ENCODE results near the gene CHCHD6. TPM values are rescaled to one million over a fixed set of nuclear protein-coding genes. Genes with fewer than 3 reads are reported as not detected.

Gene CHCHD6
- polyA plus RNA-seq, 1 donor from 2014 or later, result 102 TPM

DNA sequence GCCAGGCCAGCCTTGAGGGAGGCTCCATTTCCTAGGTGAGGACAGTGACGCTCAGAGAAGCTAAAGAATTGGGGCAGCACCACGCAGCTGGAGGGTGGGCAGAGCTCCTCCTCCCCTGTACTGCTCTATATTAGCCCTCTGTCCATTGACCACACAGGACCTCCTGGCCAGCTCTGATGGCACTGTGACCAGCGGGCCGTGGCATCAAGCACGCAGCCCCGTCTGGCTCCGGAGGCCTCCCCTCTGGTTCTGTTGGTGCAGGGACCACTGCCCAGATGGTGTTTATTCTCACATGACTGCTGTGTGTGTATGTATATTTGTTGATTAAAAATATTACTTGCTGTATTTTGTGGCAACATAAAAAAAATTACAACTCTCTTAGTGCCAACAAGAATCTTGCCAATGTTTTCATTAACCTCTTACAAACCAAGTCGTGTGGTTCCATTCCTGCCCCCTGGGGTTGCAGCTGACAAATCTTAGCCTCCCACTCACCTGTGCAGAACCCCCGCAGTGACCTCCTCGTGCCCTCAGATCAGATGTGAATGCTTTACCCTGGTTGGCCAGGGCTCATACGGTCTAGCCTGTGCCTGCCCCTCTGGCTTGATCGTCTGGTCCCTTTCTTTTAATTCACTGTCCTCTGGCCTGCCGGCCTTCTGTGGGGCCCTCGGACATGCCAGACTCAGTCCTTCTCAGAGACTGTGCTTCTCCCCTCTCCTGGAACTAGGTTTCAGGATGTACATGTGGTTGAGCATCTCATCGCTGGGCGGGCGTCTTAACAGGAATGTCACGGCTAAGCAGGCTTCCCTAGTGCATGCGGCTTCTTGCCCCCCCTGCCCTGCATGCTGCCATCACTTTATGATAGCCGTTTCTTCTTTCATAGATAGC is 14.8 kb downstream of the CHCHD6 start:
- H3K27me3 ChIP-seq (ENCODE audit: insufficient read depth, low read depth, low read length), result no peaks in the 10 kb centered on the region
- H3K4me2 ChIP-seq (ENCODE audit: low read length), result no peak overlapping the region
- H3K9me3 ChIP-seq (ENCODE audit: low read length), result no peaks in the 10 kb centered on the region
- no peaks in the 10 kb centered on the region for H3K9me2 ChIP-seq (ENCODE audit: insufficient read depth, low read length)
- H2AFZ ChIP-seq (ENCODE audit: low read depth, low read length), result no peak overlapping the region
- no peaks in the 10 kb centered on the region for H3K36me3 ChIP-seq (ENCODE audit: insufficient read depth, low read length)
- H3K4me3 ChIP-seq (ENCODE audit: low read length), result no peak overlapping the region
- H3K27ac ChIP-seq (ENCODE audit: low read length), result no peak overlapping the region
- no peak overlapping the region for H3K9ac ChIP-seq (ENCODE audit: low read length)
- H3F3A ChIP-seq (ENCODE audit: insufficient read depth, low read length, poor library complexity, severe bottlenecking), result no peaks in the 10 kb centered on the region
- no peaks in the 10 kb centered on the region for H3K79me2 ChIP-seq (replicated peaks; ENCODE audit: insufficient read depth, low read length)
- TF ChIP-seq MXI1 (conservative IDR thresholded peaks at IDR 0.05; ENCODE audit: poor library complexity, severe bottlenecking) (no peak), POLR2AphosphoS5 (IDR thresholded peaks at IDR 0.05) (no peak), RAD21 (conservative IDR thresholded peaks at IDR 0.05) (no peak), EP300 (conservative IDR thresholded peaks at IDR 0.05; ENCODE audit: poor library complexity, severe bottlenecking) (no peak), EZH2 (IDR thresholded peaks at IDR 0.05; ENCODE audit: borderline replicate concordance, insufficient read depth, low read length, poor library complexity, severe bottlenecking) (no peak), TAF1 (IDR thresholded peaks at IDR 0.05; ENCODE audit: low read depth) (no peak), SMC3 (conservative IDR thresholded peaks at IDR 0.05; ENCODE audit: poor library complexity) (no peak)
- TF ChIP-seq, protein P1, sequence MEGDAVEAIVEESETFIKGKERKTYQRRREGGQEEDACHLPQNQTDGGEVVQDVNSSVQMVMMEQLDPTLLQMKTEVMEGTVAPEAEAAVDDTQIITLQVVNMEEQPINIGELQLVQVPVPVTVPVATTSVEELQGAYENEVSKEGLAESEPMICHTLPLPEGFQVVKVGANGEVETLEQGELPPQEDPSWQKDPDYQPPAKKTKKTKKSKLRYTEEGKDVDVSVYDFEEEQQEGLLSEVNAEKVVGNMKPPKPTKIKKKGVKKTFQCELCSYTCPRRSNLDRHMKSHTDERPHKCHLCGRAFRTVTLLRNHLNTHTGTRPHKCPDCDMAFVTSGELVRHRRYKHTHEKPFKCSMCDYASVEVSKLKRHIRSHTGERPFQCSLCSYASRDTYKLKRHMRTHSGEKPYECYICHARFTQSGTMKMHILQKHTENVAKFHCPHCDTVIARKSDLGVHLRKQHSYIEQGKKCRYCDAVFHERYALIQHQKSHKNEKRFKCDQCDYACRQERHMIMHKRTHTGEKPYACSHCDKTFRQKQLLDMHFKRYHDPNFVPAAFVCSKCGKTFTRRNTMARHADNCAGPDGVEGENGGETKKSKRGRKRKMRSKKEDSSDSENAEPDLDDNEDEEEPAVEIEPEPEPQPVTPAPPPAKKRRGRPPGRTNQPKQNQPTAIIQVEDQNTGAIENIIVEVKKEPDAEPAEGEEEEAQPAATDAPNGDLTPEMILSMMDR (IDR thresholded peaks at IDR 0.05; ENCODE audit: poor library complexity, severe bottlenecking), result no peak
- TF ChIP-seq, protein P2, sequence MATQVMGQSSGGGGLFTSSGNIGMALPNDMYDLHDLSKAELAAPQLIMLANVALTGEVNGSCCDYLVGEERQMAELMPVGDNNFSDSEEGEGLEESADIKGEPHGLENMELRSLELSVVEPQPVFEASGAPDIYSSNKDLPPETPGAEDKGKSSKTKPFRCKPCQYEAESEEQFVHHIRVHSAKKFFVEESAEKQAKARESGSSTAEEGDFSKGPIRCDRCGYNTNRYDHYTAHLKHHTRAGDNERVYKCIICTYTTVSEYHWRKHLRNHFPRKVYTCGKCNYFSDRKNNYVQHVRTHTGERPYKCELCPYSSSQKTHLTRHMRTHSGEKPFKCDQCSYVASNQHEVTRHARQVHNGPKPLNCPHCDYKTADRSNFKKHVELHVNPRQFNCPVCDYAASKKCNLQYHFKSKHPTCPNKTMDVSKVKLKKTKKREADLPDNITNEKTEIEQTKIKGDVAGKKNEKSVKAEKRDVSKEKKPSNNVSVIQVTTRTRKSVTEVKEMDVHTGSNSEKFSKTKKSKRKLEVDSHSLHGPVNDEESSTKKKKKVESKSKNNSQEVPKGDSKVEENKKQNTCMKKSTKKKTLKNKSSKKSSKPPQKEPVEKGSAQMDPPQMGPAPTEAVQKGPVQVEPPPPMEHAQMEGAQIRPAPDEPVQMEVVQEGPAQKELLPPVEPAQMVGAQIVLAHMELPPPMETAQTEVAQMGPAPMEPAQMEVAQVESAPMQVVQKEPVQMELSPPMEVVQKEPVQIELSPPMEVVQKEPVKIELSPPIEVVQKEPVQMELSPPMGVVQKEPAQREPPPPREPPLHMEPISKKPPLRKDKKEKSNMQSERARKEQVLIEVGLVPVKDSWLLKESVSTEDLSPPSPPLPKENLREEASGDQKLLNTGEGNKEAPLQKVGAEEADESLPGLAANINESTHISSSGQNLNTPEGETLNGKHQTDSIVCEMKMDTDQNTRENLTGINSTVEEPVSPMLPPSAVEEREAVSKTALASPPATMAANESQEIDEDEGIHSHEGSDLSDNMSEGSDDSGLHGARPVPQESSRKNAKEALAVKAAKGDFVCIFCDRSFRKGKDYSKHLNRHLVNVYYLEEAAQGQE (IDR thresholded peaks at IDR 0.05; ENCODE audit: borderline replicate concordance), result no peak
- H4K20me1 ChIP-seq (ENCODE audit: insufficient read depth), result no peaks in the 10 kb centered on the region

DNA sequence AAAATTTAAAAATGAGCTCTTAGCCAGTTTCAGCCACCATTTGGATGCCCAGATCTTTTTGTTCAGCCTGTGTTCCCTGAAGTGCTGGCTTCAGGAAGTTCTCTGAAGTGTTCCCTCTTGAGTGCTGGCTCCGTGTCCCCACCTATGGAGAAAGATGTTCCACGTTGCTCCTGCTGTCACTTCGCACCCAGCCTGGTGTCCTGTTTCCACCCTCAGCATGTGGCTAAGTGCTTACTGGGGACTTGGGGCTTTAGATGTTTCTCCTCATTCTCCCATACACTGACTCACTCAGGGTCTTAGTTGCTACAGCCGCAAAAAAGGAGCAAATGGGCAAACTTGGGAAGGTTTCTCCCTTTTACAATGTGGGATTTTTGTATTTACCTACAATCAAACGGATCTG is 16.6 kb downstream of the CHCHD6 start:
- Histone ChIP-seq H3K27me3 (ENCODE audit: insufficient read depth, low read depth, low read length) (no peaks in the 10 kb centered on the region), H3F3A (ENCODE audit: insufficient read depth, low read length, poor library complexity, severe bottlenecking) (no peaks in the 10 kb centered on the region), H3K9me3 (ENCODE audit: low read length) (no peaks in the 10 kb centered on the region), H3K36me3 (ENCODE audit: insufficient read depth, low read length) (no peaks in the 10 kb centered on the region), H3K9ac (ENCODE audit: low read length) (no peak overlapping the region), H3K9me2 (ENCODE audit: insufficient read depth, low read length) (no peaks in the 10 kb centered on the region), H2AFZ (ENCODE audit: low read depth, low read length) (no peak overlapping the region), H3K4me3 (ENCODE audit: low read length) (no peak overlapping the region), H3K27ac (ENCODE audit: low read length) (no peak overlapping the region), H4K20me1 (ENCODE audit: insufficient read depth) (no peaks in the 10 kb centered on the region), H3K4me2 (ENCODE audit: low read length) (no peak overlapping the region), H3K79me2 (replicated peaks; ENCODE audit: insufficient read depth, low read length) (no peaks in the 10 kb centered on the region)
- no peak for TF ChIP-seq EP300 (conservative IDR thresholded peaks at IDR 0.05; ENCODE audit: poor library complexity, severe bottlenecking)
- no peak for TF ChIP-seq MXI1 (conservative IDR thresholded peaks at IDR 0.05; ENCODE audit: poor library complexity, severe bottlenecking)
- TF ChIP-seq EZH2 (IDR thresholded peaks at IDR 0.05; ENCODE audit: borderline replicate concordance, insufficient read depth, low read length, poor library complexity, severe bottlenecking), result no peak
- TF ChIP-seq TAF1 (IDR thresholded peaks at IDR 0.05; ENCODE audit: low read depth), result no peak
- TF ChIP-seq, protein P2 (IDR thresholded peaks at IDR 0.05; ENCODE audit: borderline replicate concordance), result no peak
- no peak for TF ChIP-seq SMC3 (conservative IDR thresholded peaks at IDR 0.05; ENCODE audit: poor library complexity)
- no peak for TF ChIP-seq RAD21 (conservative IDR thresholded peaks at IDR 0.05)
- TF ChIP-seq, protein P1 (IDR thresholded peaks at IDR 0.05; ENCODE audit: poor library complexity, severe bottlenecking), result no peak
- no peak for TF ChIP-seq POLR2AphosphoS5 (IDR thresholded peaks at IDR 0.05)

Data from neural cell (in vitro differentiated cells).